Spinal cord (tissue), 10 donors: ENCODE data around the gene LMAN2L. TPM values are rescaled to one million over a fixed set of nuclear protein-coding genes. Genes with fewer than 3 reads are reported as not detected.
"Not testable (repeated sequence)": the region's sequence is repeated elsewhere in the genome, so short reads cannot be mapped to it uniquely, and the experiment has no call there.

Experiments
- DNase-seq, 6 donors: peaks; one replicate each; pipeline versions ENCODE4 v3.0.0 to v3.0.0-alpha.2; 2013 to 2015; ENCODE audit warnings: low spot score in 6 of 6, low read depth in 4 of 6
- H3K27ac ChIP-seq: one replicate; pipeline ENCODE4 v1.5.1; 2013; ENCODE audit warnings: low read depth, low read length, control low read depth
- H3K27me3 ChIP-seq: one replicate; pipeline ENCODE4 v1.6.1; 2013; ENCODE audit warnings: low read length; ENCODE audit not compliant: control insufficient read depth, insufficient read depth
- H3K36me3 ChIP-seq: one replicate; pipeline ENCODE4 v1.6.1; 2013; ENCODE audit warnings: low read length; ENCODE audit not compliant: control insufficient read depth, insufficient read depth
- H3K4me1 ChIP-seq: one replicate; pipeline ENCODE4 v1.6.1; 2013; ENCODE audit warnings: low read length; ENCODE audit not compliant: control insufficient read depth, insufficient read depth
- H3K4me3 ChIP-seq: one replicate; pipeline ENCODE4 v1.5.1; 2013; ENCODE audit warnings: low read depth, low read length, control low read depth
- H3K9me3 ChIP-seq: one replicate; pipeline ENCODE4 v1.6.1; 2013; ENCODE audit warnings: low read length; ENCODE audit not compliant: control insufficient read depth, insufficient read depth
- WGBS: methylation state at CpG from one replicate; pipeline ENCODE4 v1.1.5; 2013; ENCODE audit warnings: missing lambda C conversion rate; ENCODE audit not compliant: insufficient coverage; 5-methylcytosine and 5-hydroxymethylcytosine counted together
- polyA plus RNA-seq, 2 donors: library from polyadenylated mRNA; unstranded; fragments of 120-200 nt; gene quantifications; one replicate each; pipeline ENCODE4 v1.2.1, GENCODE V29; 2013; ENCODE audit not compliant: insufficient read length in 2 of 2
- total RNA-seq, 2 donors: library from RNA; depleted of rRNA in 1 of 2; stranded (reverse); fragments of 120-200 nt in 1 of 2; fragments of >200 nt in 1 of 2; gene quantifications; one replicate each; pipeline versions ENCODE4 v1.2.3 to v1.2.4, GENCODE V29; 2013 to 2014
- donor health status: healthy.

Gene LMAN2L
- total and polyA plus RNA-seq, 4 donors = 26.7 to 34.0 (median 31.7) TPM

GRCh38 chr2:96683972-96684820 is 55.7 kb downstream of the LMAN2L start:
- Histone ChIP-seq H3K27me3 (no peaks in the 10 kb centered on the region), H3K4me1 (peaks cover 16% of the 10 kb centered on the region), H3K36me3 (no peaks in the 10 kb centered on the region), H3K4me3 (no peak overlapping the region), H3K27ac (no peak overlapping the region), H3K9me3 (no peaks in the 10 kb centered on the region)
- no peak for DNase-seq
- WGBS = 65% methylated on average over 13 of the region's 13 CpGs

GRCh38 chr2:96683307-96683706 is 56.6 kb downstream of the LMAN2L start:
- Histone ChIP-seq H3K4me3 (no peak overlapping the region), H3K27ac (no peak overlapping the region), H3K27me3 (no peaks in the 10 kb centered on the region), H3K4me1 (peaks cover 16% of the 10 kb centered on the region), H3K9me3 (no peaks in the 10 kb centered on the region), H3K36me3 (no peaks in the 10 kb centered on the region)
- 96% methylated on average over 3 of the region's 5 CpGs for WGBS
- DNase-seq = no peak

GRCh38 chr2:96681540-96681939 is 58.3 kb downstream of the LMAN2L start:
- Histone ChIP-seq H3K27me3 (no peaks in the 10 kb centered on the region), H3K36me3 (no peaks in the 10 kb centered on the region), H3K4me3 (no peak overlapping the region), H3K27ac (no peak overlapping the region), H3K9me3 (no peaks in the 10 kb centered on the region), H3K4me1 (peaks cover 16% of the 10 kb centered on the region)
- no peak for DNase-seq
- WGBS = 94% methylated on average over 3 of the region's 4 CpGs

GRCh38 chr2:96680561-96681141 is 59.2 kb downstream of the LMAN2L start:
- DNase-seq = no peak
- Histone ChIP-seq H3K4me3 (no peak overlapping the region), H3K27me3 (no peaks in the 10 kb centered on the region), H3K9me3 (no peaks in the 10 kb centered on the region), H3K27ac (no peak overlapping the region), H3K36me3 (no peaks in the 10 kb centered on the region), H3K4me1 (peaks cover 9% of the 10 kb centered on the region)
- 60% methylated on average over 1 of the region's 5 CpGs for WGBS

GRCh38 chr2:96679848-96680247 is 60.0 kb downstream of the LMAN2L start:
- Histone ChIP-seq H3K27ac (no peak overlapping the region), H3K4me1 (peaks cover under 1% of the 10 kb centered on the region), H3K36me3 (no peaks in the 10 kb centered on the region), H3K27me3 (no peaks in the 10 kb centered on the region), H3K9me3 (no peaks in the 10 kb centered on the region), H3K4me3 (no peak overlapping the region)
- peak in 2 of 6 donors; percentile 3 to 75 for DNase-seq
- WGBS = 33% methylated on average over 9 of the region's 9 CpGs

- no peaks in the 10 kb centered on the region for H3K9me3 ChIP-seq
- H3K27me3 ChIP-seq = no peaks in the 10 kb centered on the region
- H3K4me1 ChIP-seq = no peaks in the 10 kb centered on the region
- DNase-seq = no peak
- no peak overlapping the region for H3K27ac ChIP-seq
- no peak overlapping the region for H3K4me3 ChIP-seq
- no peaks in the 10 kb centered on the region for H3K36me3 ChIP-seq
- 81% methylated on average over 10 of the region's 15 CpGs for WGBS
Measured at GRCh38 chr2:96669539-96670215, 70.2 kb downstream of the LMAN2L start.

GRCh38 chr2:96668771-96669170 is 71.1 kb downstream of the LMAN2L start:
- Histone ChIP-seq H3K27me3 (no peaks in the 10 kb centered on the region), H3K4me3 (no peak overlapping the region), H3K9me3 (no peaks in the 10 kb centered on the region), H3K36me3 (no peaks in the 10 kb centered on the region), H3K4me1 (no peaks in the 10 kb centered on the region), H3K27ac (no peak overlapping the region)
- no peak for DNase-seq
- 70% methylated on average over 7 of the region's 11 CpGs for whole genome bisulfite sequencing

- not testable (repeated sequence) for DNase-seq, H3K36me3 ChIP-seq, H3K4me1 ChIP-seq, H3K27me3 ChIP-seq, H3K27ac ChIP-seq, H3K4me3 ChIP-seq, H3K9me3 ChIP-seq
- WGBS = 95% methylated on average over 3 of the region's 3 CpGs
Measured at GRCh38 chr2:96665717-96666116, 74.1 kb downstream of the LMAN2L start.

- Histone ChIP-seq H3K4me3 (no peak overlapping the region), H3K27ac (no peak overlapping the region), H3K4me1 (no peaks in the 10 kb centered on the region), H3K9me3 (no peaks in the 10 kb centered on the region), H3K27me3 (no peaks in the 10 kb centered on the region), H3K36me3 (no peaks in the 10 kb centered on the region)
- no peak for DNase-seq
- WGBS = 80% methylated on average over 1 of the region's 3 CpGs
Measured at GRCh38 chr2:96665083-96665569, 74.7 kb downstream of the LMAN2L start.
